Skeletal muscle satellite cell (primary cell): ENCODE data around the gene ACOX1.

ENCODE experiments used
- H3K27me3 ChIP-seq: 2 replicates; pipeline ENCODE4 v1.7.0; 2013; ENCODE audit warnings: low read length; ENCODE audit not compliant: control insufficient read depth, insufficient read depth
- H3K36me3 ChIP-seq: 2 replicates; pipeline ENCODE4 v1.7.0; 2013; ENCODE audit warnings: mild to moderate bottlenecking, control low read depth, low read length; ENCODE audit not compliant: insufficient read depth
- H3K4me1 ChIP-seq: 2 replicates; pipeline ENCODE4 v1.7.0; 2013; ENCODE audit warnings: low read length; ENCODE audit not compliant: control insufficient read depth, insufficient read depth
- H3K4me2 ChIP-seq: 2 replicates; pipeline ENCODE4 v1.7.0; 2013; ENCODE audit warnings: mild to moderate bottlenecking, low read length
- H3K4me3 ChIP-seq: 2 replicates; pipeline ENCODE4 v1.7.0; 2013; ENCODE audit warnings: low read length
- H3K9ac ChIP-seq: 2 replicates; pipeline ENCODE4 v1.7.0; 2013; ENCODE audit warnings: mild to moderate bottlenecking, low read depth, low read length, moderate library complexity
- H3K9me3 ChIP-seq: replicated peaks from 2 replicates; pipeline ENCODE4 v1.7.0; 2013; ENCODE audit warnings: mild to moderate bottlenecking, control low read depth, low read length

Gene ACOX1

DNA sequence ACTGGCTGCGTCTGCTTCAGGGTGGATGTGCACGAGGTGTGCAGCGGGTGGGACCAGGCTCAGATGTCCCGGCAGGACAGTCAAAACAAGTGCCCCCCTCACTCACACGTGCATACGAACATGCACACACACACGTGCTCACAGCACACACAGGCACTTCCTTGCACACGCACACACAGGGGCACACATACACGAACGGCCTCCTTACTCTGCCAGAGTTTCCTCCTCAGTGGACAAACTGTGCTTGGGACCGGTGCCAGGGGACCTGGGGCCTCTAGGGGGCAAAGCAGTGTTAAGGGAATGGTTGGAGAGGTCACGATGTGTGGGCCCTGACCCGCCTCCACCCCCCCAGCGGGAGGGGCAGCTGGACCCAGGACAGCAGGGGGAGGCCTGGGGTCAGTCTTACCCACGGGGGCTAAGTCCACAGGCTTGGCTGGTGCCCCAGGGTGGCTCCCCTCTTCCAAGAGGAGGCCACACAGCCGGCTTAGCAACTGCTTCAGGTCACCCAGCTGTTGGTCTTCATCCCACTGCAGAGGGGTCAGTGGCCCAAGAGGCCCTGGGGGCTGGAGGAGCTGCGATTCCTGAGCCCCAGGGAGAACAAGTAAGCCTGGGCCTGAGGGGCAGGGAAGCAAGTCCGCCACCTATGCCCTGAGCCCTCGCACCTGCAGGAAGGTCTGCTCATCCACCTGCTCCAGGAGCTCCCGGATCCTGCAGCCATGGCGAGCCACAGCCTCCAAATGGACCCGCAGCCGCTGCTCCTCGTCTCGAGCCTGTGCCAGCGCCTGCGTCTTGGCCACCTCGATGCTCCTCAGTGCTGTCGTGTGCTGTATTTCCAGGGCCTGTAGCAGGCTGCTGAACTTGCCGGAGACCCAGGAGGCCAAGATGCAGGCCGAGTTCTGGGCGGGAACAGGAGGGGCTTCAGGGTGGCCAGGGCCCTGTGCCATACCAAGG is 87.1 kb downstream of the ACOX1 start:
- Histone ChIP-seq H3K36me3 (peaks cover 16% of the 10 kb centered on the region), H3K4me2 (no peak overlapping the region), H3K4me3 (no peak overlapping the region), H3K9me3 (no peaks in the 10 kb centered on the region), H3K4me1 (peaks cover 16% of the 10 kb centered on the region), H3K9ac (no peak overlapping the region), H3K27me3 (no peaks in the 10 kb centered on the region)
